Measurements from ENCODE around the gene GBA2. TPM values are rescaled to one million over a fixed set of nuclear protein-coding genes. Genes with fewer than 3 reads are reported as not detected.

GBA2 gene
- total and polyA plus RNA-seq, 11 donors: 52.1 to 96.2 (median 65.5) TPM

GRCh38 chr9:35689542-35690293 is 59.3 kb downstream of the GBA2 start, which contains the start of gene TPM2:
Gene TPM2, minus strand, starts transcription at chr9:35689925. Its CDS starts 108 bp downstream, at chr9:35689817.
- H3K4me1 ChIP-seq: peaks cover 2 to 54% (median 28%) of the 10 kb centered on the region in 12 donors
- DNase-seq (peak; percentile 87 to 91 (median 88)), ATAC-seq (peak; percentile 68 to 80 (median 74))
- H3K36me3 ChIP-seq: peaks cover 0 to 18% (median 11%) of the 10 kb centered on the region in 9 donors
- H3K27me3 ChIP-seq: no peaks in the 10 kb centered on the region
- intact Hi-C loops (cut with DNase I): loop anchor here in 8 of 10 donors (1.0 to 10.0 kb wide), 7 partner anchors 31 to 85 kb away; partner anchors contain the start of genes CCDC107 (in 6 of the 8), RMRP (in 6 of the 8) and TESK1 (in 1 of the 8)
- H3K9me3 ChIP-seq: no peaks in the 10 kb centered on the region
- peak within 1 kb of the TSS; percentile 88 to 98 (median 97) for H3K27ac ChIP-seq
- TF ChIP-seq CTCF (IDR thresholded peaks at IDR 0.05) (no peak), POLR2A (IDR thresholded peaks at IDR 0.05) (peak; percentile 42 to 72)
- H3K4me3 ChIP-seq: peak within 1 kb of the TSS; percentile 61 to 93 (median 74)
- WGBS, 4 donors: 10 to 48% (median 13%) methylated on average over 19 to 61 of the region's 61 CpGs

DNA sequence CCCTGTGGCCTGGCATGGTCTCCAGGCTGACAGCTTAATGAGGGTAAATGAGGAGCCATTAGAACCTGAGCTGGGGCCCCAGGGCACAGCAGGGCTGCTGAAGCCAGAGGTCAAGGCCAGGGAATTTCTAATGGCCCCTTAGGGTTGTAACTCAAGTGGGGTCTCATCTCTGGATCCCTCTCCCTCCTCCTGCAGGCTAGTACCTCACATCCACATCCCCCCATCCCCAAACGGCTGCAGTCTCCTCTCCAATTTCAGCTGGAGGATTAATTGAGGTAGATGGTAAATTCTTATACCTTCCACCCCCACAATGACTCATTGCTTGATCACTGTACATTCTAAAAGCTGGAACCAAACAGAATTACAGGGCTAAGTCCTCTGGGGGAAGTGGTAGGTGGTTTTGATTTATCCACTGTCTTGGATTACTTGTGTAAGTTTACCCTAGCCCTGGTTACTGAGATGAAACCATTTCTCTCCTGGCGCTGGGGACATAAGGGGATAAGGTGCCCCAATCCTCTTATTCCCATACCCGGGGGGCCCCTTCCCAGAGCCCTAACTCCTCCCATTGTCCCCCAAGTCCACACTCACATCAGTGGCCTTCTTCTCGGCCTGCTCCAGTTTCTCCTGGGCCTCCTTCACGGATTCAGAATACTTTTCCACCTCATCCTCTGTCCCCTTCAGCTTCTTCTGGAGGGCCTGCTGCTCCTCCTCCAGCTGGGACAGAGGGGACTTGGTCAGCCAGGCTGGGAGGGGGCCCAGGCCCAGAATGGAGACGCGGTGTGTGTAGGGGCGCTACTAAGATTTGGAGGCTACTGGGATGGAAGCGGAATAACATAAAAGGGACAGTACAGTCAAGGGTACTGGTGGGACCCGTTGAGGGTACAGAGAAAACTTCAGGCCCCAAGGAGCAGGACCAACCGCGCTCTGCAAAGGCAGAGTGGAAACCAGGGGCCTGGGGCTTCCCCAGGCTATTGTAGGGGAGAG is 60.2 kb downstream of the GBA2 start:
- Histone ChIP-seq H3K4me3 (peak overlapping the region; percentile 61 to 93 (median 74)), H3K36me3 (peaks cover 0 to 27% (median 19%) of the 10 kb centered on the region in 9 donors), H3K27ac (peak overlapping the region; percentile 88 to 98 (median 97)), H3K9me3 (no peaks in the 10 kb centered on the region), H3K27me3 (no peaks in the 10 kb centered on the region), H3K4me1 (peaks cover 2 to 54% (median 28%) of the 10 kb centered on the region in 12 donors)
- TF ChIP-seq POLR2A (IDR thresholded peaks at IDR 0.05): no peak
- no peak for TF ChIP-seq CTCF (IDR thresholded peaks at IDR 0.05)
- ATAC-seq (no peak), DNase-seq (no peak)
- WGBS, 4 donors: 37 to 44% (median 41%) methylated on average over 12 of the region's 12 CpGs
- intact Hi-C loops (cut with DNase I): loop anchor here in 4 of 10 donors (2.0 to 5.0 kb wide), 3 partner anchors 30 to 42 kb away; partner anchors contain the start of genes CCDC107 (in 1 of the 4) and RMRP (in 1 of the 4)

- DNase-seq (peak in 3 of 5 donors; percentile 51 to 76 (median 54)), ATAC-seq (peak in 2 of 4 donors; percentile 3 to 12)
- Histone ChIP-seq H3K4me1 (peaks cover 2 to 54% (median 28%) of the 10 kb centered on the region in 12 donors), H3K4me3 (peak overlapping the region; percentile 61 to 93 (median 74)), H3K9me3 (no peaks in the 10 kb centered on the region), H3K27me3 (no peaks in the 10 kb centered on the region), H3K36me3 (peaks cover 0 to 35% (median 27%) of the 10 kb centered on the region in 9 donors), H3K27ac (peak overlapping the region; percentile 88 to 98 (median 97))
- 47 to 56% (median 53%) methylated on average over 2 of the region's 2 CpGs for WGBS, 4 donors
- TF ChIP-seq CTCF (IDR thresholded peaks at IDR 0.05): no peak
- no peak for TF ChIP-seq POLR2A (IDR thresholded peaks at IDR 0.05)
- intact Hi-C loops (cut with DNase I): loop anchor here in 5 of 10 donors (2.0 to 5.0 kb wide), 5 partner anchors 21 to 41 kb away; partner anchors contain the start of genes CCDC107 (in 1 of the 5) and RMRP (in 1 of the 5)
These were observed 61.0 kb downstream of the GBA2 start for GRCh38 chr9:35687972-35688557.

All from heart left ventricle (tissue), 16 donors.